ENCODE data around the gene SPTA1.

GRCh38 chr1:158728510-158729225 is 42.2 kb upstream of the SPTA1 start:
- TF ChIP-seq, protein P1, sequence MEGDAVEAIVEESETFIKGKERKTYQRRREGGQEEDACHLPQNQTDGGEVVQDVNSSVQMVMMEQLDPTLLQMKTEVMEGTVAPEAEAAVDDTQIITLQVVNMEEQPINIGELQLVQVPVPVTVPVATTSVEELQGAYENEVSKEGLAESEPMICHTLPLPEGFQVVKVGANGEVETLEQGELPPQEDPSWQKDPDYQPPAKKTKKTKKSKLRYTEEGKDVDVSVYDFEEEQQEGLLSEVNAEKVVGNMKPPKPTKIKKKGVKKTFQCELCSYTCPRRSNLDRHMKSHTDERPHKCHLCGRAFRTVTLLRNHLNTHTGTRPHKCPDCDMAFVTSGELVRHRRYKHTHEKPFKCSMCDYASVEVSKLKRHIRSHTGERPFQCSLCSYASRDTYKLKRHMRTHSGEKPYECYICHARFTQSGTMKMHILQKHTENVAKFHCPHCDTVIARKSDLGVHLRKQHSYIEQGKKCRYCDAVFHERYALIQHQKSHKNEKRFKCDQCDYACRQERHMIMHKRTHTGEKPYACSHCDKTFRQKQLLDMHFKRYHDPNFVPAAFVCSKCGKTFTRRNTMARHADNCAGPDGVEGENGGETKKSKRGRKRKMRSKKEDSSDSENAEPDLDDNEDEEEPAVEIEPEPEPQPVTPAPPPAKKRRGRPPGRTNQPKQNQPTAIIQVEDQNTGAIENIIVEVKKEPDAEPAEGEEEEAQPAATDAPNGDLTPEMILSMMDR (IDR thresholded peaks at IDR 0.05; ENCODE audit: low read length): no peak
- no peak for TF ChIP-seq EZH2 (IDR thresholded peaks at IDR 0.05; ENCODE audit: borderline replicate concordance, low read length)
